Esophagus muscularis mucosa (tissue), 4 donors: Measurements from ENCODE around the gene CCNK. TPM values are rescaled to one million over a fixed set of nuclear protein-coding genes. Genes with fewer than 3 reads are reported as not detected.

Experiments used
- DNase-seq: peaks from one replicate; pipeline ENCODE4 v3.0.0-alpha.2; 2017; ENCODE audit errors: extremely low spot score
- H3K27ac ChIP-seq, 4 donors: fragments of 200-600 bp; sonication (generic); replicated peaks in 1 of 4; 1 replicate in 3 of 4; 2 replicates in 1 of 4; pipeline ENCODE4 v1.5.1; 2016 to 2019; ENCODE audit warnings: mild to moderate bottlenecking in 1 of 4
- H3K27me3 ChIP-seq, 4 donors: fragments of 200-600 bp; sonication (generic); one replicate each; pipeline versions ENCODE4 v1.5.1 to v1.6.0; 2016 to 2019
- H3K36me3 ChIP-seq, 4 donors: fragments of 200-600 bp; sonication (generic); one replicate each; pipeline ENCODE4 v1.5.1; 2016 to 2019
- H3K4me1 ChIP-seq, 4 donors: fragments of 200-600 bp; sonication (generic); one replicate each; pipeline ENCODE4 v1.5.1; 2016 to 2019
- H3K4me3 ChIP-seq, 4 donors: fragments of 200-600 bp; sonication (generic); 1 replicate in 2 of 4; 2 replicates in 2 of 4; pipeline ENCODE4 v1.5.1; 2016 to 2019; ENCODE audit warnings: mild to moderate bottlenecking in 4 of 4, moderate library complexity in 1 of 4
- H3K9me3 ChIP-seq, 4 donors: fragments of 200-600 bp; sonication (generic); 1 replicate in 3 of 4; 2 replicates in 1 of 4; pipeline ENCODE4 v1.5.1; 2016 to 2019
- CTCF ChIP-seq, 3 experiments: fragments of 200-600 bp in 2 of 3; fragments of 450-650 bp in 1 of 3; sonication (generic) in 2 of 3; IDR thresholded peaks; one replicate each; pipeline ENCODE4 v1.5.1; 2017 to 2019; ENCODE audit warnings: antibody characterized with exemption in 3 of 3, mild to moderate bottlenecking in 2 of 3, moderate library complexity in 1 of 3
- EP300 ChIP-seq: sonication (generic); formaldehyde crosslinking; IDR thresholded peaks from one replicate; pipeline ENCODE4 v1.6.1; 2017; ENCODE audit warnings: antibody characterized with exemption
- POLR2A ChIP-seq: fragments of 450-650 bp; IDR thresholded peaks from one replicate; pipeline ENCODE4 v1.6.1; 2017; ENCODE audit warnings: antibody characterized with exemption, moderate library complexity, mild to moderate bottlenecking, low read depth
- POLR2AphosphoS5 ChIP-seq, 2 donors: sonication (generic); formaldehyde crosslinking; IDR thresholded peaks; one replicate each; pipeline ENCODE4 v1.6.1; 2017; ENCODE audit warnings: antibody characterized with exemption in 2 of 2
- whole genome bisulfite sequencing: methylation state at CpG from one replicate; pipeline ENCODE4 v1.1.5; 2018; 5-methylcytosine and 5-hydroxymethylcytosine counted together
- intact Hi-C: fragments of 100-400 bp; cut with DNase I; formaldehyde crosslinking; loops from one replicate; pipeline ENCODE4 v1.15.1; 2023
- total RNA-seq, 4 donors: library from RNA; depleted of rRNA; stranded (reverse); fragments of >200 nt; gene quantifications; one replicate each; pipeline versions ENCODE4 v1.1.0 to v1.2.1, GENCODE V29; 2016

The CCNK gene
- total RNA-seq, result 10 to 100 TPM; 10.4 to 21.2 (median 16.5) TPM

- TF ChIP-seq POLR2A (peak; percentile 92), EP300 (no peak), CTCF (IDR thresholded peaks at IDR 0.05) (peak in 1 of 3 experiments; percentile 22), POLR2AphosphoS5 (IDR thresholded peaks at IDR 0.05) (peak; percentile 99 to 100)
- 0% methylated on average over 11 of the region's 82 CpGs for WGBS
These were observed at the start of gene CCNK for GRCh38 chr14:99480917-99481744. CCNK (plus strand) TSS chr14:99481409; CDS start chr14:99492678, 11,269 bp downstream.

GRCh38 chr14:99431986-99432385 is 49.2 kb upstream of the CCNK start:
- H3K36me3 ChIP-seq, result peaks cover 0 to 66% (median 37%) of the 10 kb centered on the region in 4 donors
- intact Hi-C loops, result no loop called here
- WGBS, result 46% methylated on average over 3 of the region's 3 CpGs
- peaks cover 0 to 7% (median 0%) of the 10 kb centered on the region in 4 donors for H3K9me3 ChIP-seq
- H3K4me3 ChIP-seq, result no peak overlapping the region
- H3K27ac ChIP-seq, result no peak overlapping the region
- TF ChIP-seq POLR2A (no peak), POLR2AphosphoS5 (IDR thresholded peaks at IDR 0.05) (no peak), EP300 (no peak), CTCF (IDR thresholded peaks at IDR 0.05) (no peak)
- no peaks in the 10 kb centered on the region for H3K27me3 ChIP-seq
- peaks cover 15 to 43% (median 40%) of the 10 kb centered on the region in 4 donors for H3K4me1 ChIP-seq
- no peak for DNase-seq

More at GRCh38 chr14:99480917-99481744, at the start of gene CCNK:
- Histone ChIP-seq H3K4me3 (peak within 1 kb of the TSS; percentile 82 to 95 (median 93)), H3K4me1 (peaks cover 28 to 66% (median 57%) of the 10 kb centered on the region in 4 donors), H3K27ac (peak within 1 kb of the TSS; percentile 93 to 98 (median 96)), H3K36me3 (no peaks in the 10 kb centered on the region), H3K9me3 (no peaks in the 10 kb centered on the region), H3K27me3 (no peaks in the 10 kb centered on the region)
- peak; percentile 100 for DNase-seq
- intact Hi-C loops, result no loop called here

- Histone ChIP-seq H3K4me3 (no peak overlapping the region), H3K36me3 (peaks cover 0 to 64% (median 37%) of the 10 kb centered on the region in 4 donors), H3K4me1 (peaks cover 15 to 47% (median 45%) of the 10 kb centered on the region in 4 donors), H3K9me3 (peaks cover 0 to 7% (median 0%) of the 10 kb centered on the region in 4 donors), H3K27me3 (no peaks in the 10 kb centered on the region), H3K27ac (no peak overlapping the region)
- DNase-seq, result no peak
- WGBS, result 89% methylated on average over 1 of the region's 1 CpG
- intact Hi-C loops, result no loop called here
- TF ChIP-seq POLR2A, result no peak
- no peak for TF ChIP-seq EP300
- TF ChIP-seq POLR2AphosphoS5 (IDR thresholded peaks at IDR 0.05), result no peak
- no peak for TF ChIP-seq CTCF (IDR thresholded peaks at IDR 0.05)
These were observed 48.7 kb upstream of the CCNK start for GRCh38 chr14:99432485-99432884.

GRCh38 chr14:99435327-99435726 is 45.9 kb upstream of the CCNK start:
- H3K27ac ChIP-seq, result peak overlapping the region in 1 of 4 donors; percentile 7
- H3K4me3 ChIP-seq, result no peak overlapping the region
- no peak for DNase-seq
- H3K27me3 ChIP-seq, result no peaks in the 10 kb centered on the region
- no peaks in the 10 kb centered on the region for H3K9me3 ChIP-seq
- intact Hi-C loops, result no loop called here
- peaks cover 9 to 41% (median 39%) of the 10 kb centered on the region in 4 donors for H3K4me1 ChIP-seq
- TF ChIP-seq EP300 (no peak), CTCF (IDR thresholded peaks at IDR 0.05) (no peak), POLR2A (no peak), POLR2AphosphoS5 (IDR thresholded peaks at IDR 0.05) (no peak)
- WGBS, result 47% methylated on average over 4 of the region's 4 CpGs
- H3K36me3 ChIP-seq, result peaks cover 0 to 56% (median 31%) of the 10 kb centered on the region in 4 donors
